Activated T-helper 2 cell treated with anti-CD3 and anti-CD28 coated beads, Interferon-gamma antibody, Interleukin-2, Interleukin-4, amounts not matched to agents 10 μg/mL and 5 μg/mL and 100 μg/mL, durations not matched to agents 14 hours and 24 hours and 36 hours (primary cell): ENCODE data around the gene ZNG1A. TPM values are rescaled to one million over a fixed set of nuclear protein-coding genes. Genes with fewer than 3 reads are reported as not detected.
"Not testable (repeated sequence)": the region's sequence is repeated elsewhere in the genome, so short reads cannot be mapped to it uniquely, and the experiment has no call there.

ENCODE experiments used
- DNase-seq: peaks from one replicate; pipeline ENCODE4 v3.0.0; 2021; ENCODE audit warnings: low spot score
- H3K27ac Mint-ChIP-seq: one replicate; pipeline ENCODE4 v1.8.0; 2021; ENCODE audit warnings: mixed read lengths
- H3K27me3 Mint-ChIP-seq: one replicate; pipeline ENCODE4 v1.8.0; 2021; ENCODE audit warnings: low read depth, mixed read lengths
- H3K36me3 Mint-ChIP-seq: one replicate; pipeline ENCODE4 v1.8.0; 2021; ENCODE audit warnings: low read depth, mixed read lengths
- H3K4me1 Mint-ChIP-seq: one replicate; pipeline ENCODE4 v1.8.0; 2021; ENCODE audit warnings: low read depth, mixed read lengths
- H3K4me3 Mint-ChIP-seq: one replicate; pipeline ENCODE4 v1.8.0; 2021; ENCODE audit warnings: low read depth, mild to moderate bottlenecking, moderate library complexity, mixed read lengths
- H3K9me3 Mint-ChIP-seq: one replicate; pipeline ENCODE4 v1.8.0; 2021; ENCODE audit warnings: mixed read lengths
- intact Hi-C: fragments of 100-400 bp; cut with micrococcal nuclease; formaldehyde crosslinking; loops from one replicate; pipeline ENCODE4 v1.15.1; 2023
- total RNA-seq: library from RNA; stranded (reverse); gene quantifications from 2 replicates; pipeline ENCODE4 v1.2.3, GENCODE V29; 2022

The ZNG1A gene
- total RNA-seq, 1 donor from 2014 or later: 32.7 TPM

DNA sequence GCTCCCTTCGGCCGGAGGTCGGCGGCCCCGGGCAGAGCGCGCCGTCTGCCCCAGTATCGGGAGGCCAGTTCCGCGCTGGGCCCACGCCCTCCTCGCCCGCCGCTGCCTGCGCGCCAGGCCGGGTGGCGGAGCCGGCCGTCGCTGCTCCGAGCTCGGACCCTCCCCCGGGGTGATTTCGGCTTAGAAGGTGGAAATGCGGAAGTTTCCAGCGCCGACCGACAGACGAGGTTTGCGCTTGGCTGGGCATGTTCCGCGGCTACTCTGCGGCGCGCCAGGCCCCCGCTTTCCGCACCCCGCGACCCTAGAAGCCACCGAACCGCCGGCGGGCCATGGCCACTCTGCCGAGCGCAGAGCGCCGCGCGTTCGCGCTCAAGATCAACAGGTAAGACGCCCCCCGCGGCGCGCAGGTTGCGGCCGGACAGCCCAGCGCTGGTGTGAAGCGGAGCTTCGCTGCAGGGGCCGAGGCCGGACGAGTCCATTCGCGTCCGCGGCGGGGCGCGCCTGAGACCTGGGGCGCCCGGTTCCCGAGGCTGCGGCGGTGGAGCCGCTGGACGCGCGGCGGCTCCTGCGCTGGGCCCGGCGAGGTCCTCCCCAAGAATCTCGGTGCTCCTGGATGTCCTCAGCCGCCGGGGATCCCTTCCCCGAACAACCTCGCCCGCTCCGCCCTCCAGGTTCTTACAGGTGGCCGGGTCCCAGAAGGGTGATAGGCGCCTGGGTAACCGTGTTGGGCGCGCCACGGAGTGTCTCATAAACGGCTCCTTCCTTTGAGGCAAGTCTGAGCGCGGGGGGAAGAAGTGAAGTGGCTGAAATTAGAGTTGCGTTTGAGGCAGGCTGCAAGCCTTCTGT lies 36.0 kb upstream of the ZNG1A start, which contains the start of gene DOCK8:
TSS of gene DOCK8 (plus strand) at position 218 of the 846 bp plus-strand sequence. CDS start at position 330, 112 bp downstream.
- intact Hi-C loops: loop anchor here (1.0 kb wide), 1 partner anchor 63 kb away; no protein-coding TSS in a partner anchor
- H3K27me3 Mint-ChIP-seq: peaks cover 12% of the 10 kb centered on the region
- peak within 1 kb of the TSS; percentile 85 for H3K4me3 Mint-ChIP-seq
- peaks cover 18% of the 10 kb centered on the region for H3K36me3 Mint-ChIP-seq
- peak; percentile 59 for DNase-seq
- no peaks in the 10 kb centered on the region for H3K9me3 Mint-ChIP-seq
- peak within 1 kb of the TSS; percentile 79 for H3K27ac Mint-ChIP-seq
- H3K4me1 Mint-ChIP-seq: peaks cover 29% of the 10 kb centered on the region

DNA sequence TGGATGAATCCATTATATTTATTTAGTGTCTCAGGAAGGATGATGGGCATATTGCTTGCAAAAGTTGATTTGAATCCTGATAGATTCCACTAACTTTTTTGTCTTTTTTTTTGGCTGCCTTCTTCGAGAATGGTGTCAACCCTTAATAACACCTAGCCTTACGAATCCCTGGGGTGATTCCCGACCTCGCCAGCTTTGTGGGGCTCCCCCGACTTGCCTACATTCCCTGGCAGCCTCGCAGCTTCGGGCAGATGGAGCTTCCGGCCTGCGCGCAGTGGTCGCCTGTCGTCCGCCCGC lies 35.4 kb upstream of the ZNG1A start:
- intact Hi-C loops: no loop called here
- DNase-seq: no peak
- peaks cover 26% of the 10 kb centered on the region for H3K4me1 Mint-ChIP-seq
- peak overlapping the region; percentile 49 for H3K27ac Mint-ChIP-seq
- peak overlapping the region; percentile 71 for H3K4me3 Mint-ChIP-seq
- H3K9me3 Mint-ChIP-seq: no peaks in the 10 kb centered on the region
- peaks cover 15% of the 10 kb centered on the region for H3K27me3 Mint-ChIP-seq
- H3K36me3 Mint-ChIP-seq: peaks cover 16% of the 10 kb centered on the region

DNA sequence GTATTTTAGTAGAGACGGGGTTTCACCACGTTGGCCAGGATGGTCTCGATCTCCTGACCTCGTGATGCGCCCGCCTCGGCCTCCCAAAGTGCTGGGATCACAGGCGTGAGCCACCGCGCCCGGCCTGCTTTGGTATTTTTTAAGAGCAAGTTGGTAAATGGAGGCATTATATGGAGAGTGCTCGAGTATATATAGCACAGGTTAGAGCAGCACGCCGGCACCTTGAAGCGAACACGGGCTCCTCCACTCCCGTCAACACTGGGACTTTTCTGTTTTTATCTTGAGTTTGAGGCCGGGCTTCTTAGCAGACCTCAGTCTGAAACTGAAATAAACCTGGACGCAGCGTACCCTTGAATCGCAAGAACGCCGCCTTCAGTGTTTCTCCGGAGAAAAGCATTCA lies 35.0 kb upstream of the ZNG1A start:
- Mint-ChIP-seq H3K27me3 (peaks cover 17% of the 10 kb centered on the region), H3K4me3 (peak overlapping the region; percentile 71), H3K4me1 (peaks cover 26% of the 10 kb centered on the region), H3K36me3 (peaks cover 16% of the 10 kb centered on the region), H3K27ac (peak overlapping the region; percentile 49)
- intact Hi-C loops, DNase-seq, H3K9me3 Mint-ChIP-seq: not testable (repeated sequence)

DNA sequence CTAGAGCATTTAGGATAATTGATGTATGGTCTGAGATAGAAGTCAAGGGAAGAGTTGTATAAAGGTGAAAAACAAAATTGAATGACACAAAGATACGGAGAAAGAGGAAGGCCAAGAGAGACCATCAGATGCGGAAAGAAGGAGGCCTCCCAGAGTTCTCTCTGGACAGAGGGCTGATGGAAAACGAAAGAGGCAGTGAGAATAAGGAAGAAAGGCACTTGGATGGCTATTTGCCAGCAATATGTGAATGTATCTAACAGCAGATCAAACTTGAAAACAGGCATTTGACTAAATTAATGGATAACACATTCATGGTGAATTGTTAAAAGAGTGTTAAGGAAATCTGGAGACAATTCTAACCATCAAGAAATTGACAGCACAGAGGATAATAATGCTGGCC lies 33.4 kb upstream of the ZNG1A start:
- peaks cover 16% of the 10 kb centered on the region for H3K4me1 Mint-ChIP-seq
- intact Hi-C loops: no loop called here
- no peaks in the 10 kb centered on the region for H3K9me3 Mint-ChIP-seq
- H3K4me3 Mint-ChIP-seq: no peak overlapping the region
- no peak overlapping the region for H3K27ac Mint-ChIP-seq
- peaks cover 26% of the 10 kb centered on the region for H3K27me3 Mint-ChIP-seq
- H3K36me3 Mint-ChIP-seq: peaks cover 12% of the 10 kb centered on the region
- DNase-seq: no peak

DNA sequence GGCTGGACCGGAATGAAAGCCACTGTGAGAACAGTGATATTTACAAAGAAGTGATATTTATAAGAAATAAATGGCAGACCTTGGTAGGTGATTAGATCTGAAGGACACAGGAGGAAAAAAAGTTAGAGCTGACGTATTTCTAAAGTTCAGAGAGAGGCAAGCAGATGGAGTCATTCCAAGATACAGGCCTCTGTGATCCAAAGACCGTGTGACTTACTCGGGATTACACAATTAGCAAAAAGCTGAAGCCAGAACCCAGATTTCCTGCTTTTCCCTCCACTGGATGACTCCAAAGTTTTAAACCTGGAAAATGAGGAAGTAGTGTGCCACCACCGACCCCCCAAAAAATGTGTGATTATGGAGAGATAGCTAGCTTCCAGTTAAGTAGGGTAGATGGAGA lies 32.7 kb upstream of the ZNG1A start:
- Mint-ChIP-seq H3K27me3 (peaks cover 23% of the 10 kb centered on the region), H3K4me3 (no peak overlapping the region), H3K36me3 (peaks cover 4% of the 10 kb centered on the region), H3K9me3 (no peaks in the 10 kb centered on the region), H3K4me1 (peaks cover 9% of the 10 kb centered on the region), H3K27ac (no peak overlapping the region)
- no peak for DNase-seq
- intact Hi-C loops: no loop called here

DNA sequence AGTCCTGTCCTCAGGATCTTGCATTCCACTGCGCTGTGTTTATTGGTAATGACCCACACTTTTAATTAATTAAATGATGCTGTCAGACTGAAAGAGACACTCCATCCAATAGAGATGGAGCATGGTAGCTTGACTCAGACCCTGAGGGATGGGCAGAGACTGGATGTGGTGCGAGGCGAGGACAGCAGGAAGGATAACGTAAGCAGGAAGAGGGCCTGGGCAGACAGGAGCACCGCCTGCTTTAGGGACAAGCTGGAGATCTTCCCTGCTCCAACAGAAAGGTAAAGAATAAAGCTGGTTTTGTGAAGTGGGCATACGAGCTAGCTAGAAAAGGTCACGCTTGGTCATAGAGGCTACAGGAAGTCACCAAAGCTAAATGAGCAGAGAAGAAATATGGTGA lies 32.2 kb upstream of the ZNG1A start:
- Mint-ChIP-seq H3K9me3 (no peaks in the 10 kb centered on the region), H3K4me1 (peaks cover 4% of the 10 kb centered on the region), H3K4me3 (no peak overlapping the region), H3K27ac (no peak overlapping the region), H3K36me3 (peaks cover 3% of the 10 kb centered on the region), H3K27me3 (peaks cover 24% of the 10 kb centered on the region)
- DNase-seq: no peak
- intact Hi-C loops: no loop called here

DNA sequence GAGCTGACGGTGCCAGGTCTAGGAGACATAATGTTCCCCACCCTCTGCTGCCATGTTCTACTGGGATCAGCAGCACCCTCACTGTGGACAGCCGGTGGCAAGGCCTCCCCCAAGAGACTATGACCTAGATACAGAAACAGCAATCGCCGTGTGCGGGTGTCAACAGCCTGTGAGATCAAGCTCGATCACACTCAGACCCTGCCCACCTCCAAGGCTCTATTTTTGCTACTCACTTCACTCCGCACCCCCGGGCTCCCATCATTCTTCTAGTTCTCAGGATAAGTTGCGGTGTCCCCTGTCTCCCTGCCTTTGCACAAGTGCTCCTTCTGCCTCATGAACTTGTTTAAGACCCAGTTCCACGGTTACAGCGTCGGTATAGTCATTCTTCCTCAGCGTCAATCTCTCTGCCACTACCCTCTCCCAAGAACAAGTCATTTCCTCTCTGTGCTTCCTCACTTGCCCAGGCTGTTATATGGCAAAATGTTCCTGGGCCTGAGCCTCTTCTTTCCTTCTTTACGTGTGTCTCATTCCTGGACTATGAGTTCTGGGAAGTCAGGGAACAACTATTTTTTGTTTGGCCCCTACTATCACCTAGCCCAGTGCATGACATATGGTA lies 30.4 kb upstream of the ZNG1A start:
- H3K4me1 Mint-ChIP-seq: no peaks in the 10 kb centered on the region
- H3K9me3 Mint-ChIP-seq: no peaks in the 10 kb centered on the region
- no peak for DNase-seq
- H3K27me3 Mint-ChIP-seq: peaks cover 28% of the 10 kb centered on the region
- intact Hi-C loops: no loop called here
- no peaks in the 10 kb centered on the region for H3K36me3 Mint-ChIP-seq
- H3K27ac Mint-ChIP-seq: no peak overlapping the region
- H3K4me3 Mint-ChIP-seq: no peak overlapping the region

DNA sequence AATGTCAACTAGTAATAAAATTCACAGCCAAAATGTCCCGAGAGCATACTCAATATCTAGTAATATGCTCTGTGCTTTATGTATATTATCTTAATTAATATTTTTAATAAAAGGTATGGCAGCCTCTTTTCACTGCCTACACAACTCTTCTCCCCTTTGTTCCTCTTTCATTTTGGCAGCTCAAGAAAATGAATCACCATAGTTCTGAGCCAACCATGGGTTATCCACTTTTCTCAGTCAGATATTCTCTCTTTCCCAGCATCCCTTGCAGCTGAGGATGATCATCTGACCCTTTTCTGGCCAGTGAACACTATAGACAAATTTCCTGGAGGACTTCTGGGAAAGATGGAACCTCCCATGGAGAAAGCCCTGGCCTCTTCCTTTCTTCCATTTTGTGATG lies 27.6 kb upstream of the ZNG1A start:
- no peak for DNase-seq
- Mint-ChIP-seq H3K36me3 (no peaks in the 10 kb centered on the region), H3K27ac (no peak overlapping the region), H3K4me3 (no peak overlapping the region), H3K9me3 (no peaks in the 10 kb centered on the region), H3K4me1 (no peaks in the 10 kb centered on the region), H3K27me3 (peaks cover 32% of the 10 kb centered on the region)
- intact Hi-C loops: no loop called here

DNA sequence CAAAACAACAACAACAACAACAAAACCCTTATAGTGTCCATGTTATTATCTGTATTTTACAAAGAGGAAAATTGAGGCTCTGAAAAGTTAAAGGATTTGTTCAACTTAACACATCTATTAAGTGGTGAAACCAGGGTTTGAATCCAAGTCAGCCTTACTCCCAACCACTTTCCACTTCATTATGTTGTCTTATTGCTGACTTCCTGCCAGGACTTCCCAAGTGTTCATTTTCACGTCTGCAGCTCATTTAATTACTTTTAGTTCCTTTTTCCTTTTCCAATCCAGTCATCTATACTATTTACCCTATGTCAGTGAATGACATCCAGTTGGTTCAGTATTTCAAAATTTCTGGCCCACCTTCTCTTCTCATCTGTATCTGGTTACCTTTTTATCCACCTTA lies 20.7 kb upstream of the ZNG1A start:
- H3K27me3 Mint-ChIP-seq, H3K4me1 Mint-ChIP-seq, intact Hi-C loops, H3K36me3 Mint-ChIP-seq, DNase-seq, H3K9me3 Mint-ChIP-seq, H3K4me3 Mint-ChIP-seq, H3K27ac Mint-ChIP-seq: not testable (repeated sequence)

DNA sequence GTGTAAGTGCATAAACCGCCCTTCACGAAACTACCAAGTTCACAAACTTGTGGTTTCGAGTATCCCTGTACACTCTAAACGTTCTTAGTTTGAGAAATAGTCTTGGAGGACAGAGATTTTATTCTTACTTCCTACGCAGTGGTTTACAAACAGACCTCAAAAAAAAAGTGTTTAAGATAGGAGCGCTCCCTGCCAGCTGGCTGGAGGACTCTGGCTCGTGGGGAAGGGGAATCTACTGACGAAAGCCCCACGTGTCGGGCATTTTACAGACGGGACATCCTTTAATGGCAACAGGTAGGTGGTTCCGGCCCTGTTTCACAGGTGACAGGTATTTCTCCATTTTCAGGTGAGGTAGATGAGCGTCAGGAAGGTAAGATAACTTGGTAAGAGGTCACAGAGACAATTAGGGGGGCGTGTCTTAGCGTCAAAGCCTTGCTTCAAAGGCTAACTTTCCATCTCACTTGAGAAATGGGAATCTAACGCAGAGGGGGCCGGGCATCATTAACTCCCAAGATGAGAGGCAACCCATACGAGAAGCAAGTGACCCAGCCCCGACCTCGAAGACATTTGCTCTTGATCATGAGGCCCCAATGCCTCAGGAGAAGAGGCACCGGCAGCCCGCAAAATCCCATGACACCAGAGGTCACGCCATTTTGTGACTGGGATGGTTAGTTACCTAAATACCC lies 573 bp downstream of the ZNG1A start:
- DNase-seq, H3K27me3 Mint-ChIP-seq, H3K36me3 Mint-ChIP-seq, H3K4me1 Mint-ChIP-seq, H3K9me3 Mint-ChIP-seq, intact Hi-C loops: not testable (repeated sequence)
- Mint-ChIP-seq H3K27ac (peak overlapping the region; percentile 60), H3K4me3 (peak overlapping the region; percentile 82)

DNA sequence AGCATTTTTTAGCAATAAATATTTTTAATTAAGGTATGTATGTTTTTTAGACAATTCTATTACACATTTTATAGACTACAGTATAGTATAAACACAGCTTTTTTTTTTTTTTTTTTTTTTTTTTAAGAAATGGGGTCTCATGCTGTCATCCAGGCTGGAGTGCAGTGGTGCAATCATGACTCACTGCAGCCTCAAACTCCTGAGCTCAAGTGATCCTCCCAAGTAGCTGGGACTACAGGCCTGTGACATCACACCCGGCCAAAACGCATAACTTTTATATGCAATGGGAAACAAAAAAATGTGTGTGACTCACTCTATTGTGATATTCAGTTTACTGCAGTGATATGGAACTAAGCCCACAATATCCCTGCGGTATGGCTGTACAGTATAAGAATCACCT lies 9.1 kb downstream of the ZNG1A start:
- H3K27me3 Mint-ChIP-seq, H3K27ac Mint-ChIP-seq, DNase-seq, H3K4me1 Mint-ChIP-seq, H3K4me3 Mint-ChIP-seq, H3K36me3 Mint-ChIP-seq, H3K9me3 Mint-ChIP-seq, intact Hi-C loops: not testable (repeated sequence)

DNA sequence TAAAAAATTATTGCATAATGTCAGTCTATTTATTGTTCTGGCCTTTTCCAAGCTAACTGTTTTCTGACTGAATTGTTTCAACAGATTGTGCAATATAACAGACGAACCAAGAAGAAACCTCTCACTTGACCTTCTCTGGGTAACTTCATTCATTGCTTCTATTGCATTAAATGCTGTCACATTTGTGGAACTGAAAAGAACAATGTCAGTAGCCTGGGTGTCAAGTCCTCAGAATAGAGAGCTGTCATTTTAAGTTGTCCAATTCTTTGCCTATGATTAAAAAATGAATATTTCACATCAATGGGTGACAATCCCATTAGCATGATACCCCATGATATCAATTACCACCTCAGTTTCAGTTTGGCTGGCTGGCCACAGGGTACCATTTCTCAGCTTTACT lies 19.0 kb downstream of the ZNG1A start:
- H3K4me1 Mint-ChIP-seq, H3K27me3 Mint-ChIP-seq, H3K36me3 Mint-ChIP-seq, H3K4me3 Mint-ChIP-seq, intact Hi-C loops, H3K27ac Mint-ChIP-seq, DNase-seq, H3K9me3 Mint-ChIP-seq: not testable (repeated sequence)

DNA sequence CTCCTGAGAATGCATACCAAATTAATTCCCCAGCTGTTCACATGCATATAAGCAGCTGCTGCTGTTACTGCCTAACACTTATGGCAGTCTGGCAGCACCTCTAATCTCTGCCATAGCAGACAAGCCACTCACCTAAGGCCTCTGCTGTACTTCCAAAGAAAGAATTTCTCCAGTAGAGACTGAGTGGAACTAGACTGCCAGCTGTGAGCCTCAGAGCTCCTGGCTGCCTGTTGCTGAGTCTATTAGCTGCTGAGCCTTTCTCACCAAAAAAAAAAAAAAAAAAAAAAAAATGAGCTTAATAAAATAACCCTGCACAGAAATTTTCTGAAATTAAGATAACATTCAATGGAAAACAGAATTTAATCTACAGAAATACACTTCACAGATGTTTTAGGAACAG lies 27.7 kb downstream of the ZNG1A start:
- H3K36me3 Mint-ChIP-seq, H3K4me1 Mint-ChIP-seq, H3K4me3 Mint-ChIP-seq, H3K27me3 Mint-ChIP-seq, H3K9me3 Mint-ChIP-seq, DNase-seq, intact Hi-C loops, H3K27ac Mint-ChIP-seq: not testable (repeated sequence)
